ENCODE results near the gene SLC10A1. TPM values are rescaled to one million over a fixed set of nuclear protein-coding genes. Genes with fewer than 3 reads are reported as not detected.

SLC10A1 gene
- polyA plus RNA-seq, 1 experiment: not detected

- Histone ChIP-seq H3K27ac (ENCODE audit: low read depth, low read length) (no peak overlapping the region), H3K9me3 (ENCODE audit: control insufficient read depth, insufficient read depth, low read length) (no peaks in the 10 kb centered on the region), H3K27me3 (ENCODE audit: control insufficient read depth, insufficient read depth, low read length) (no peaks in the 10 kb centered on the region), H3K4me3 (ENCODE audit: low read depth, low read length) (no peak overlapping the region)
- DNase-seq (ENCODE audit: low read depth, low spot score): no peak
- POLR2A ChIA-PET: interaction anchor here (0.8 kb wide), 1 partner anchor 17 kb away, joined by 3 read pairs; no protein-coding TSS in a partner anchor
- CTCF ChIA-PET: interaction anchor here (0.6 to 1.7 kb wide), 2 partner anchors 170 to 189 kb away, joined by 3 to 7 read pairs; no protein-coding TSS in a partner anchor
- no peak for TF ChIP-seq CTCF (IDR thresholded peaks at IDR 0.05; ENCODE audit: low read depth, low read length)
Observed at GRCh38 chr14:69773571-69774276, 23.3 kb downstream of the SLC10A1 start.

- no peak for DNase-seq (ENCODE audit: low read depth, low spot score)
- H3K9me3 ChIP-seq (ENCODE audit: control insufficient read depth, insufficient read depth, low read length): peaks cover under 1% of the 10 kb centered on the region; the same call in 1 of the 2 replicates
- no peak overlapping the region for H3K4me3 ChIP-seq (ENCODE audit: low read depth, low read length)
- no peaks in the 10 kb centered on the region for H3K27me3 ChIP-seq (ENCODE audit: control insufficient read depth, insufficient read depth, low read length)
- H3K27ac ChIP-seq (ENCODE audit: low read depth, low read length): no peak overlapping the region
- ChIA-PET POLR2A (interaction anchor here (0.7 kb wide), 1 partner anchor 9 kb away, joined by 3 read pairs; no protein-coding TSS in a partner anchor), CTCF (interaction anchor here (1.0 to 1.7 kb wide), 2 partner anchors 188 kb away, joined by 6 to 7 read pairs; no protein-coding TSS in a partner anchor)
- no peak for TF ChIP-seq CTCF (IDR thresholded peaks at IDR 0.05; ENCODE audit: low read depth, low read length)
Observed at GRCh38 chr14:69772082-69773017, 24.7 kb downstream of the SLC10A1 start.

- no peaks in the 10 kb centered on the region for H3K27me3 ChIP-seq (ENCODE audit: control insufficient read depth, insufficient read depth, low read length)
- ChIA-PET CTCF (interaction anchor here (1.0 kb wide), 1 partner anchor 187 kb away, joined by 6 read pairs; no protein-coding TSS in a partner anchor), POLR2A (no interaction called here)
- no peak for DNase-seq (ENCODE audit: low read depth, low spot score)
- H3K27ac ChIP-seq (ENCODE audit: low read depth, low read length): no peak overlapping the region
- no peak overlapping the region for H3K4me3 ChIP-seq (ENCODE audit: low read depth, low read length)
- TF ChIP-seq CTCF (IDR thresholded peaks at IDR 0.05; ENCODE audit: low read depth, low read length): no peak
- peaks cover 4% of the 10 kb centered on the region; the same call in 1 of the 2 replicates for H3K9me3 ChIP-seq (ENCODE audit: control insufficient read depth, insufficient read depth, low read length)
Observed at GRCh38 chr14:69771136-69771535, 25.9 kb downstream of the SLC10A1 start.

- POLR2A ChIA-PET: no interaction called here
- H3K27ac ChIP-seq (ENCODE audit: low read depth, low read length): no peak overlapping the region
- DNase-seq (ENCODE audit: low read depth, low spot score): no peak
Observed at GRCh38 chr14:69770559-69770958, 26.5 kb downstream of the SLC10A1 start.

More at GRCh38 chr14:69770559-69770958, 26.5 kb downstream of the SLC10A1 start:
- CTCF ChIA-PET: interaction anchor here (1.0 kb wide), 1 partner anchor 186 kb away, joined by 4 read pairs; no protein-coding TSS in a partner anchor
- no peak for TF ChIP-seq CTCF (IDR thresholded peaks at IDR 0.05; ENCODE audit: low read depth, low read length)
- Histone ChIP-seq H3K9me3 (ENCODE audit: control insufficient read depth, insufficient read depth, low read length) (peaks cover 4% of the 10 kb centered on the region; the same call in 1 of the 2 replicates), H3K4me3 (ENCODE audit: low read depth, low read length) (no peak overlapping the region), H3K27me3 (ENCODE audit: control insufficient read depth, insufficient read depth, low read length) (no peaks in the 10 kb centered on the region)
